IMR-90 (cell line): ENCODE results near the gene OR6B1. TPM values are rescaled to one million over a fixed set of nuclear protein-coding genes. Genes with fewer than 3 reads are reported as not detected.

Experiments used
- ATAC-seq: fragments of 200-7000 bp; cut with Tn5 transposase; 2 replicates; pipeline ENCODE4 v1.9.1; 2020; ENCODE audit warnings: low read depth, mild to moderate bottlenecking, moderate library complexity
- BruUV-seq: library from RNA; stranded (reverse); fragments of 400-500 nt; replicated peaks from 2 replicates; lab custom pipeline; 2021; lab: Mats Ljungman, UMichigan
- CTCF ChIA-PET: fragments of 300-600 bp; formaldehyde crosslinking; extraction: SDS; loops from one replicate; lab custom pipeline; 2021; ENCODE audit warnings: antibody characterized with exemption; lab: Yijun Ruan, JAX
- POLR2A ChIA-PET: fragments of 300-600 bp; sonication (Branson Sonifier 250); formaldehyde crosslinking; loops from one replicate; lab custom pipeline; 2022; ENCODE audit warnings: antibody characterized with exemption; ENCODE audit not compliant: unreplicated experiment; lab: Charles Lee
- DNase-seq: peaks from one replicate; pipeline ENCODE4 v3.0.0; 2013
- H2AFZ ChIP-seq: replicated peaks from 2 replicates; pipeline ENCODE3; 2013; ENCODE audit warnings: low read length, mild to moderate bottlenecking; ENCODE audit not compliant: poor library complexity
- H2AK5ac ChIP-seq: 2 replicates; pipeline ENCODE4 v1.6.1; 2013; ENCODE audit warnings: low read depth, low read length, inconsistent platforms
- H2AK9ac ChIP-seq: replicated peaks from 2 replicates; pipeline ENCODE3; 2013; ENCODE audit warnings: mild to moderate bottlenecking, low read depth, low read length, moderate library complexity; ENCODE audit not compliant: poor library complexity
- H2BK120ac ChIP-seq: 2 replicates; pipeline ENCODE4 v1.6.1; 2013; ENCODE audit warnings: low read depth, low read length, inconsistent platforms
- H2BK15ac ChIP-seq: 3 replicates; pipeline ENCODE4 v1.6.1; 2013; ENCODE audit warnings: low read depth, low read length, inconsistent platforms
- H2BK20ac ChIP-seq: 2 replicates; pipeline ENCODE4 v1.6.1; 2013; ENCODE audit warnings: low read depth, mild to moderate bottlenecking, inconsistent platforms, low read length, moderate library complexity
- H2BK5ac ChIP-seq: 2 replicates; pipeline ENCODE4 v1.6.1; 2013; ENCODE audit warnings: mild to moderate bottlenecking, low read depth, low read length, inconsistent platforms; ENCODE audit not compliant: poor library complexity, severe bottlenecking
- H3K14ac ChIP-seq: replicated peaks from 2 replicates; pipeline ENCODE4 v1.6.1; 2013; ENCODE audit warnings: low read depth, low read length, inconsistent platforms
- H3K18ac ChIP-seq: 2 replicates; pipeline ENCODE4 v1.6.1; 2013; ENCODE audit warnings: low read depth, low read length, control low read depth
- H3K23ac ChIP-seq: 2 replicates; pipeline ENCODE4 v1.6.1; 2013; ENCODE audit warnings: low read depth, low read length, inconsistent platforms
- H3K27ac ChIP-seq: 2 replicates; pipeline ENCODE4 v1.5.1; 2013; ENCODE audit warnings: mild to moderate bottlenecking, control low read depth, low read length; ENCODE audit not compliant: insufficient read depth
- H3K27me3 ChIP-seq: 2 replicates; pipeline ENCODE4 v1.6.1; 2013; ENCODE audit warnings: low read length; ENCODE audit not compliant: control insufficient read depth, insufficient read depth
- H3K36me3 ChIP-seq: 2 replicates; pipeline ENCODE4 v1.6.1; 2013; ENCODE audit warnings: low read length, mixed read lengths; ENCODE audit not compliant: control insufficient read depth, insufficient read depth
- H3K4ac ChIP-seq: 2 replicates; pipeline ENCODE4 v1.6.1; 2013; ENCODE audit warnings: low read depth, low read length, inconsistent platforms
- H3K4me1 ChIP-seq: 2 replicates; pipeline ENCODE4 v1.6.1; 2013; ENCODE audit warnings: low read length, mixed read lengths; ENCODE audit not compliant: control insufficient read depth, insufficient read depth
- H3K4me2 ChIP-seq: 2 replicates; pipeline ENCODE4 v1.6.1; 2013; ENCODE audit warnings: low read depth, mild to moderate bottlenecking, control low read depth, low read length, moderate library complexity
- H3K4me3 ChIP-seq: 2 replicates; pipeline ENCODE4 v1.5.1; 2013; ENCODE audit warnings: low read depth, mild to moderate bottlenecking, control low read depth, low read length, moderate library complexity; ENCODE audit not compliant: insufficient read depth
- H3K56ac ChIP-seq: 2 replicates; pipeline ENCODE4 v1.6.1; 2013; ENCODE audit warnings: low read length, inconsistent platforms; ENCODE audit not compliant: insufficient read depth; ENCODE audit errors: extremely low read depth
- H3K79me1 ChIP-seq, 2 experiments: 2 replicates each; pipeline ENCODE4 v1.6.1; 2013; ENCODE audit warnings: low read length in 2 of 2, inconsistent platforms in 1 of 2, low read depth in 1 of 2
- H3K9ac ChIP-seq: 2 replicates; pipeline ENCODE4 v1.6.1; 2013; ENCODE audit warnings: low read depth, low read length, control low read depth
- H3K9me1 ChIP-seq: 2 replicates; pipeline ENCODE4 v1.6.1; 2013; ENCODE audit warnings: low read length, inconsistent platforms; ENCODE audit not compliant: insufficient read depth
- H3K9me3 ChIP-seq: 2 replicates; pipeline ENCODE4 v1.6.1; 2013; ENCODE audit warnings: low read length; ENCODE audit not compliant: control insufficient read depth, insufficient read depth
- H4K20me1 ChIP-seq: 2 replicates; pipeline ENCODE4 v1.6.1; 2013; ENCODE audit warnings: low read length, inconsistent platforms; ENCODE audit not compliant: insufficient read depth
- H4K5ac ChIP-seq: 2 replicates; pipeline ENCODE4 v1.6.1; 2013; ENCODE audit warnings: mild to moderate bottlenecking, low read depth, low read length, control low read depth
- H4K8ac ChIP-seq, 2 experiments: 2 replicates each; pipeline ENCODE4 v1.6.1; 2013; ENCODE audit warnings: low read depth in 2 of 2, low read length in 2 of 2, control low read depth in 1 of 2, inconsistent platforms in 1 of 2
- H4K91ac ChIP-seq: 2 replicates; pipeline ENCODE4 v1.6.1; 2013; ENCODE audit warnings: low read depth, low read length, inconsistent platforms; ENCODE audit not compliant: insufficient read depth
- BHLHE40 ChIP-seq: fragments of 150-350 bp; IDR thresholded peaks from 2 replicates; pipeline ENCODE4 v1.6.1; 2016; ENCODE audit warnings: mild to moderate bottlenecking, low read depth, low read length
- CEBPB ChIP-seq: IDR thresholded peaks from 2 replicates; pipeline ENCODE4 v1.6.1; 2012; ENCODE audit warnings: low read depth, low read length, improper control_type of control experiment
- CHD1 ChIP-seq: IDR thresholded peaks from 2 replicates; pipeline ENCODE4 v1.6.1; 2012; ENCODE audit warnings: low read depth, low read length, improper control_type of control experiment
- FOS ChIP-seq: fragments of 150-350 bp; IDR thresholded peaks from 2 replicates; pipeline ENCODE4 v1.6.1; 2016; ENCODE audit warnings: low read depth, low read length
- MAFK ChIP-seq: IDR thresholded peaks from 2 replicates; pipeline ENCODE4 v1.6.1; 2012; ENCODE audit warnings: low read depth, low read length, improper control_type of control experiment
- MAZ ChIP-seq: IDR thresholded peaks from 2 replicates; pipeline ENCODE4 v1.6.1; 2012; ENCODE audit warnings: low read depth, mild to moderate bottlenecking, low read length, improper control_type of control experiment, moderate library complexity, borderline replicate concordance
- MXI1 ChIP-seq: IDR thresholded peaks from 2 replicates; pipeline ENCODE4 v1.6.1; 2012; ENCODE audit warnings: low read depth, mild to moderate bottlenecking, low read length, moderate library complexity, borderline replicate concordance
- NFE2L2 ChIP-seq: fragments of 150-350 bp; IDR thresholded peaks from 2 replicates; pipeline ENCODE4 v1.6.1; 2016; ENCODE audit warnings: low read depth, mild to moderate bottlenecking, low read length
- POLR2A ChIP-seq: IDR thresholded peaks from 2 replicates; pipeline ENCODE4 v1.6.1; 2012; ENCODE audit warnings: mild to moderate bottlenecking, low read depth, low read length
- RAD21 ChIP-seq: IDR thresholded peaks from 2 replicates; pipeline ENCODE4 v1.6.1; 2012; ENCODE audit warnings: low read length, improper control_type of control experiment
- RCOR1 ChIP-seq: IDR thresholded peaks from 2 replicates; pipeline ENCODE4 v1.6.1; 2012; ENCODE audit warnings: mild to moderate bottlenecking, low read length, improper control_type of control experiment; ENCODE audit not compliant: insufficient replicate concordance
- RFX5 ChIP-seq: IDR thresholded peaks from 2 replicates; pipeline ENCODE4 v1.8.0; 2012; ENCODE audit warnings: low read depth, mild to moderate bottlenecking, low read length, moderate library complexity
- SMC3 ChIP-seq: fragments of 150-350 bp; IDR thresholded peaks from 2 replicates; pipeline ENCODE4 v1.6.1; 2016; ENCODE audit warnings: low read depth, mild to moderate bottlenecking, antibody characterized with exemption, low read length, moderate library complexity
- dilution Hi-C: fragments of 300-500 bp; cut with HindIII; formaldehyde crosslinking; loops from one replicate; pipeline ENCODE4 v1.14.3; 2018; ENCODE audit warnings: low sequenced_read_pairs; ENCODE audit not compliant: unreplicated experiment
- in situ Hi-C: fragments of 300-500 bp; cut with MboI; formaldehyde crosslinking; loops from 3 replicates; pipeline ENCODE4 v1.14.3; 2019; ENCODE audit warnings: low sequenced_read_pairs, inconsistent platforms, mixed read lengths
- intact Hi-C: fragments of 100-400 bp; cut with micrococcal nuclease; formaldehyde crosslinking; loops from 2 replicates; pipeline ENCODE4 v1.10.0; 2022
- polyA plus RNA-seq, 3 experiments: library from polyadenylated mRNA; depleted of rRNA; stranded (reverse); fragments of >200 nt; gene quantifications; 2 replicates each; pipeline ENCODE4 v1.2.3, GENCODE V29; 2012; ENCODE audit warnings: low replicate concordance in 1 of 3
- total RNA-seq: library from RNA; depleted of rRNA; stranded (reverse); fragments of >200 nt; gene quantifications from 2 replicates; pipeline ENCODE4 v1.2.3, GENCODE V29; 2012
- TF ChIP-seq, protein P1 (sequence below): fragments of 150-350 bp; IDR thresholded peaks from 2 replicates; pipeline ENCODE4 v1.6.1; 2017; ENCODE audit warnings: mild to moderate bottlenecking, antibody characterized with exemption, low read length, low read depth
- TF ChIP-seq, protein P2 (sequence below): fragments of 150-350 bp; IDR thresholded peaks from 2 replicates; pipeline ENCODE4 v1.6.1; 2016; ENCODE audit warnings: low read depth, mild to moderate bottlenecking, low read length, moderate library complexity, borderline replicate concordance
- TF ChIP-seq, protein P3 (sequence below): conservative IDR thresholded peaks from 2 replicates; pipeline ENCODE4 v1.5.1; 2012; ENCODE audit warnings: mild to moderate bottlenecking, low read depth, low read length, improper control_type of control experiment

OR6B1 gene
- total and polyA plus RNA-seq, 2 of the 4 experiments (the other 2 are of a cell fraction): not detected

DNA sequence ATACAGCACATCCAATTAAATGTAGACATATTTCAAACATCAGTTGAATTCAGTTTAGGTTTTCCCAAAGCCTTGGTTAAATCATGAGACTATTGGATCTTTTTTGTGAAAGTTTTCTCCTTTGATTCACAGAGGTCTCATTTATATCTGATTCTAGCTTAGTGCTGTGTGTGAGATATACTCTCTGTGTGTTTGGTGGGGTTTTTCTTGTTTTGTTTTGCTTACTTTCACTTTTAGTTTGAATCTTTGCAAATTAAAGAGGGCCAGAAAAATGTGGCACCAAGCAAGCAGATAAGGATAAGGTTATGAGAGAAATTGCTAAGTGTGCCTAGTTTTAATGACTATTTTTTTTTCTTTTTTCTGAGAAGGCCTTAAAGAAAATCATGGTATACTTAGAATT, 12.6 kb upstream of the OR6B1 start:
- Histone ChIP-seq H3K4me1 (peaks cover 2% of the 10 kb centered on the region; the same call in 1 of the 2 replicates), H3K9me3 (no peaks in the 10 kb centered on the region), H2AK9ac (no peak overlapping the region), H4K5ac (no peak overlapping the region), H3K56ac (no peak overlapping the region), H3K4ac (no peak overlapping the region), H2AFZ (no peak overlapping the region), H2AK5ac (no peak overlapping the region), H2BK20ac (no peak overlapping the region), H2BK120ac (no peak overlapping the region), H2BK5ac (no peak overlapping the region), H3K4me2 (no peak overlapping the region), H3K14ac (no peak overlapping the region), H4K91ac (no peak overlapping the region), H3K18ac (no peak overlapping the region; the same call in 1 of the 2 replicates), H2BK15ac (no peak overlapping the region), H3K9me1 (no peaks in the 10 kb centered on the region), H4K20me1 (no peaks in the 10 kb centered on the region), H3K79me1 (no peaks in the 10 kb centered on the region), H3K9ac (no peak overlapping the region), H4K8ac (no peak overlapping the region), H3K4me3 (no peak overlapping the region), H3K36me3 (no peaks in the 10 kb centered on the region), H3K27ac (no peak overlapping the region; the same call in 1 of the 2 replicates), H3K27me3 (no peaks in the 10 kb centered on the region), H3K23ac (no peak overlapping the region)
- dilution Hi-C loops (no loop called here), intact Hi-C loops (loop anchor here (5.0 kb wide), 1 partner anchor 35 kb away; the partner anchor contains the start of gene OR2F1), in situ Hi-C loops (no loop called here)
- CTCF ChIA-PET: no interaction called here
- peak; percentile 32; the same call in 1 of the 2 replicates for ATAC-seq
- POLR2A ChIA-PET: no interaction called here
- DNase-seq: no peak
- no TSS peak for BruUV-seq
- TF ChIP-seq, protein P1, sequence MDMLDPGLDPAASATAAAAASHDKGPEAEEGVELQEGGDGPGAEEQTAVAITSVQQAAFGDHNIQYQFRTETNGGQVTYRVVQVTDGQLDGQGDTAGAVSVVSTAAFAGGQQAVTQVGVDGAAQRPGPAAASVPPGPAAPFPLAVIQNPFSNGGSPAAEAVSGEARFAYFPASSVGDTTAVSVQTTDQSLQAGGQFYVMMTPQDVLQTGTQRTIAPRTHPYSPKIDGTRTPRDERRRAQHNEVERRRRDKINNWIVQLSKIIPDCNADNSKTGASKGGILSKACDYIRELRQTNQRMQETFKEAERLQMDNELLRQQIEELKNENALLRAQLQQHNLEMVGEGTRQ: no peak
- TF ChIP-seq FOS: no peak
- no peak for TF ChIP-seq NFE2L2
- no peak for TF ChIP-seq MAFK
- no peak for TF ChIP-seq SMC3
- no peak for TF ChIP-seq CEBPB
- no peak for TF ChIP-seq RCOR1
- TF ChIP-seq CHD1: no peak
- TF ChIP-seq MAZ: no peak
- TF ChIP-seq BHLHE40: no peak
- no peak for TF ChIP-seq RAD21
- TF ChIP-seq, protein P2, sequence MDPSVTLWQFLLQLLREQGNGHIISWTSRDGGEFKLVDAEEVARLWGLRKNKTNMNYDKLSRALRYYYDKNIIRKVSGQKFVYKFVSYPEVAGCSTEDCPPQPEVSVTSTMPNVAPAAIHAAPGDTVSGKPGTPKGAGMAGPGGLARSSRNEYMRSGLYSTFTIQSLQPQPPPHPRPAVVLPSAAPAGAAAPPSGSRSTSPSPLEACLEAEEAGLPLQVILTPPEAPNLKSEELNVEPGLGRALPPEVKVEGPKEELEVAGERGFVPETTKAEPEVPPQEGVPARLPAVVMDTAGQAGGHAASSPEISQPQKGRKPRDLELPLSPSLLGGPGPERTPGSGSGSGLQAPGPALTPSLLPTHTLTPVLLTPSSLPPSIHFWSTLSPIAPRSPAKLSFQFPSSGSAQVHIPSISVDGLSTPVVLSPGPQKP: no peak
- TF ChIP-seq MXI1: no peak
- TF ChIP-seq, protein P3, sequence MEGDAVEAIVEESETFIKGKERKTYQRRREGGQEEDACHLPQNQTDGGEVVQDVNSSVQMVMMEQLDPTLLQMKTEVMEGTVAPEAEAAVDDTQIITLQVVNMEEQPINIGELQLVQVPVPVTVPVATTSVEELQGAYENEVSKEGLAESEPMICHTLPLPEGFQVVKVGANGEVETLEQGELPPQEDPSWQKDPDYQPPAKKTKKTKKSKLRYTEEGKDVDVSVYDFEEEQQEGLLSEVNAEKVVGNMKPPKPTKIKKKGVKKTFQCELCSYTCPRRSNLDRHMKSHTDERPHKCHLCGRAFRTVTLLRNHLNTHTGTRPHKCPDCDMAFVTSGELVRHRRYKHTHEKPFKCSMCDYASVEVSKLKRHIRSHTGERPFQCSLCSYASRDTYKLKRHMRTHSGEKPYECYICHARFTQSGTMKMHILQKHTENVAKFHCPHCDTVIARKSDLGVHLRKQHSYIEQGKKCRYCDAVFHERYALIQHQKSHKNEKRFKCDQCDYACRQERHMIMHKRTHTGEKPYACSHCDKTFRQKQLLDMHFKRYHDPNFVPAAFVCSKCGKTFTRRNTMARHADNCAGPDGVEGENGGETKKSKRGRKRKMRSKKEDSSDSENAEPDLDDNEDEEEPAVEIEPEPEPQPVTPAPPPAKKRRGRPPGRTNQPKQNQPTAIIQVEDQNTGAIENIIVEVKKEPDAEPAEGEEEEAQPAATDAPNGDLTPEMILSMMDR: no peak
- no peak for TF ChIP-seq POLR2A
- TF ChIP-seq RFX5: no peak
